HG03571 (cell line): ENCODE data around the gene GRAMD2B.
"Not testable (repeated sequence)": the region's sequence is repeated elsewhere in the genome, so short reads cannot be mapped to it uniquely, and the experiment has no call there.

Source experiments
- ATAC-seq: cut with Tn5 transposase; IDR thresholded peaks from one replicate; pipeline ENCODE4 v1.9.1; 2021; ENCODE audit not compliant: unreplicated experiment

Gene GRAMD2B, protein sequence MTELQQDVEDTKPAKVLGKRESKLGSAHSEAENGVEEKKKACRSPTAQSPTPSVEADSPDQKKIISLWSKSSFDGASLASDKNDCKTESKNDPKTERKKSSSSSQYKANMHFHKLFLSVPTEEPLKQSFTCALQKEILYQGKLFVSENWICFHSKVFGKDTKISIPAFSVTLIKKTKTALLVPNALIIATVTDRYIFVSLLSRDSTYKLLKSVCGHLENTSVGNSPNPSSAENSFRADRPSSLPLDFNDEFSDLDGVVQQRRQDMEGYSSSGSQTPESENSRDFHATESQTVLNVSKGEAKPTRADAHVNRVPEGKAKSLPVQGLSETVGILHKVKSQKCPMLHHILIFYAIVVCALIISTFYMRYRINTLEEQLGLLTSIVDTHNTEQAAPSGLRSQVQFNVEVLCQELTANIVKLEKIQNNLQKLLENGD

DNA sequence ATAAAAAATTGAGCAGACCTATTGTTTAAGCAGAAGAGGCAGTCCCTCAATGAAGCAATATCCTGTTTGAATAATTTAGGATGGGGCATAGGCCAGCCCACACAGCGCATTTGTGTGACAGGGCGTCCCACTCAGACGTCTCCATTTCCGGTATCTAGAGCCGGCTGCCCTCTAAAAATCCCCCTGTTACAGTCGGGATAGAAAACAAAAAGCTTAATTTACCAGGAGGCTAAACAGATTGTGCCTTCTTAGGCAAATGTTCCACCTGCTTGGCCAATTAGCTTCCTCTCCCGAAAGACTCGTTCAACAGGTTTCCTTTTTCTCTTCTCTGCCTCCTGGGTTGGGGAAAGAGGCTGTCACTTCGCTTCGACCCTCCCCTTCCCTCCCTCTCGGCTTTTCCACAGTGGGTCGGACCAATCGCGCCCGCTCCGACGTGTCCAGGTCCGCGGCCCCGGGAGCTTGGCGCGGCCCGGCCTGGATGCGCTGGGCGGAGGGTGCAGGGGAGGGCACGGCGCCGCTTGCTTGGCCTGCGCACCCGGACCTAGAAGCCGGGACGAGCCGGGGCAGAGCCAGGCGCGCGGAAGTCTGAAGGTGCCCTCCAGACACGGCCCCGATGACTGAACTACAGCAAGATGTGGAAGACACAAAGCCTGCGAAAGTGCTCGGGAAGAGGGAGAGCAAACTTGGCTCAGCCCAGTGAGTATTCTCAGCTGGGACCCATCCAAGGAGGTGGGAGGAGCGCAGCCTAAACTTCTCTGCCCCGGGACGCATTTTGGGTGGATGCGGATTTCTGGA is at the start of gene GRAMD2B:
Gene GRAMD2B (plus strand): TSS at position 416 of the 795 bp plus-strand sequence. CDS start 198 bp downstream, at position 614.
- peak; percentile 88 for ATAC-seq

DNA sequence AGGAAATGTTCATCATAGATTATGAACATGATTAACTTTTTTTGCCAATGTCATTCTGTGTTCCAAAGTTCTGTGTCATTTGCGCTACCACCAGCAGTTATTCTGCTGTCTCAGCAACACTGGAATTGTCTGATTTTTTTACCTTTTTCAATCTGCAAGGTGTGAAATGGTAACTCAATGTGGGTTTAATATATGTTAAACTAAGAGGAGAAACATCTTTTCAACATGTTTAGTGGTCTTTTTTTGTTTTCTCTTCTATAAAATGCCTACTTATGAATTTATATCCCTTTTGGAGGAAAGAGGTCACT is 49.1 kb upstream of the GRAMD2B start:
- ATAC-seq = no peak

DNA sequence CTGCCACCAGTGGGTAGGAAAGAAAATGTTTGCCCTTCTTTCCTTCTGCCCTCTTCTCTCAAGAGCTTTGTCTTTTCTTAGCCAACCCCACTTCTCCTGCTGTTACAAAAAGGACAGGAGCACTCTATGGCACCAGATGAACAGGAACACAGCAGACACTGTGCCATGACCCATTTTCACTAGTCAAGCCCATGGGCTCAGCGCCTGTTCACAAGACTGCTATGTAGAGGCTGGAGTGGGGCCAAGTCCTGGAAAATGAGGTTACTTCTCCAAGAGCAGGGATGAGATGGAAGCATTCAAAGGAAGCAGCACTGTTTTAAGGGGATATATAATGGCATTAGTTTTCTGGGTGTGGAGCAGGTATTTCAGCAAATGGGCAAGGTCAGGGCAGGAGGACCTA is 46.8 kb upstream of the GRAMD2B start:
- no peak for ATAC-seq

DNA sequence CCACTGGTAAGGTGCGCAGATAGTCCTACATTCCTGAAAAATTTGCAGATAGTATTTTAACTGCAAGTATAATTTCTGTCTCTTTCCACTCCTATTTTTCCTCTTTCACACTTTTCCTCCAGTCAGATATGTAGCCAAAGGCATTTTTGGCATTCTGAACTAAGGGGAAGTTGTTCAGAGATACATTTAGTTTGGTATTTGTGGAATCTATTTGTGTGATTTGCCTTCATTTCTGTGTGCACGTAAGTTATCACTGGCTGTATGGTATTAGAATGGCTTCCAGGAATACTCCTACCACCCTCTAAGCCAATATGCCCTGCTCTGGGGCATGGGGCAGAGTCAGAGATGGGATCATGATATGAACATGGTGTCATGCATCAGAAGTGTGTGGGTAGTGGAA is 45.8 kb upstream of the GRAMD2B start:
- ATAC-seq = no peak

DNA sequence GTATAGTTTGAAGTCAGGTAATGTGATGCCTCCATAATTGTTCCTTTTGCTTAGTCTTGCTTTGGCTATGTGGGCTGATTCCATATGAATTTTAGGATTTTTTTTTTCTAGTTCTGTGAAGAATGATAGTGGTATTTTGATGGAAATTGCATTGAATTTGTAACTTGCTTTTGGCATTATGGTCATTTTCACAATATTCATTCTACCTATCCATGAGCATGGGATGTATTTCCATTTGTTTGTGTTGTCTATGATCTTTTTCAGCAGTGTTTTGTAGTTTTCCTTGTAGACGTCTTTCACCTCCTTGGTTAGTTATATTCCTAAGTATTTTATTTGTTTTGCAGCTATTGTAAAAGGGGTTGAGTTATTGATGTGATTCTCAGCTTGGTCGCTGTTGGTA is 42.9 kb upstream of the GRAMD2B start:
- not testable (repeated sequence) for ATAC-seq

DNA sequence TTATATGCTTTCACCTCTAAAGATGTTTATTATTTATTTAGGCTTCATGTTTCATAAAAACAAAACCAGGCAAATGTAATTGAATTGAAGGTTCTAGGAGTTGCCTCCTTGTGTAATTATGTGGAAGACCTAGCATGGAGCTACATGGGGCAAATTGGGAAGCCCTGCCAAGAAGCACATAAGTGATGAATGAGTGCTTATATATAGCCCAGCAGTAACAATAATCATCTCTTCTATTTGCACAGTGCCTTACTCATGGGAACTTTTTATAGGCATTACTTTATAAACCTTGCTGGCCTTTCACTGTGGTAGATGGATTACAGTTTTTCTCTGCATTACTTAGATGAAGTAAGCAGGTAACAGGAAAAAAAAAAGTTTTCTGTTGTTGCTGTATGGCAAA is 40.0 kb upstream of the GRAMD2B start:
- ATAC-seq = no peak

DNA sequence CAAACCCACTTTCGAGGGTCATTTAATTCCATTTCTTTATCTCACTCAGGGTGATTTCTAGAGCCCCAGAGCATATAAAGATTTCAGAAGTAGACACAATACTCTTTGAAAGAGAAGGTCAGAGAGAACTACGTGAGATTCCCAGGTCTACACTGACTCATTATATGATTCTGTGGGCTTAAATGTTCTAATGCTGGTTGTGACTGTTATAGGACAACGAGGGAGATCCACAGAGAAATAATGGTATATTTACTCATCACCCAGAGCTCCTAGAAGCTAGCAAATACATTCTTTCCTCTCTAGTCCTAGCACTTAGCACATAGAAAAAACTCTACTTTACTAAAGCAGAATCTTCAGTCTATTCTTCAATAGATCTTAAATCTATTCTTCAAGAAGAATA is 39.4 kb upstream of the GRAMD2B start:
- no peak for ATAC-seq

DNA sequence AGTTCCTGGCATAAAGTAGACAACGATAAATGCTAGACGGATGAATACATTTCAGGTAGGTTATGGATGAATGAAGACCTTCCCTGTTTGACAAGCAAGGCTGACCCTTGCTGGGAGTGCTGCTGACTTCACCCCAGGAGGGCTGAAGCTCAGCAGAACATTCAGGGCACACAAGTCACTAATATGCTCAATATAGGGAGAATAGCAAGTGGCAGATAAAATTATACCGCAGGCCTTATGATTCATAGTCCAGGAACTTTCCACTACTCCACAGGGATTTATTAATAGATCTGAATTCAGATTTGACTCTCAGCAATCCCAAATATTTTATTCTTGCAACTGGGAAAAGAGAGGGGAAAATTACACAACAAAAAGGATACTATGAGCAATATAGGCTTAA is 38.2 kb upstream of the GRAMD2B start:
- ATAC-seq = no peak

DNA sequence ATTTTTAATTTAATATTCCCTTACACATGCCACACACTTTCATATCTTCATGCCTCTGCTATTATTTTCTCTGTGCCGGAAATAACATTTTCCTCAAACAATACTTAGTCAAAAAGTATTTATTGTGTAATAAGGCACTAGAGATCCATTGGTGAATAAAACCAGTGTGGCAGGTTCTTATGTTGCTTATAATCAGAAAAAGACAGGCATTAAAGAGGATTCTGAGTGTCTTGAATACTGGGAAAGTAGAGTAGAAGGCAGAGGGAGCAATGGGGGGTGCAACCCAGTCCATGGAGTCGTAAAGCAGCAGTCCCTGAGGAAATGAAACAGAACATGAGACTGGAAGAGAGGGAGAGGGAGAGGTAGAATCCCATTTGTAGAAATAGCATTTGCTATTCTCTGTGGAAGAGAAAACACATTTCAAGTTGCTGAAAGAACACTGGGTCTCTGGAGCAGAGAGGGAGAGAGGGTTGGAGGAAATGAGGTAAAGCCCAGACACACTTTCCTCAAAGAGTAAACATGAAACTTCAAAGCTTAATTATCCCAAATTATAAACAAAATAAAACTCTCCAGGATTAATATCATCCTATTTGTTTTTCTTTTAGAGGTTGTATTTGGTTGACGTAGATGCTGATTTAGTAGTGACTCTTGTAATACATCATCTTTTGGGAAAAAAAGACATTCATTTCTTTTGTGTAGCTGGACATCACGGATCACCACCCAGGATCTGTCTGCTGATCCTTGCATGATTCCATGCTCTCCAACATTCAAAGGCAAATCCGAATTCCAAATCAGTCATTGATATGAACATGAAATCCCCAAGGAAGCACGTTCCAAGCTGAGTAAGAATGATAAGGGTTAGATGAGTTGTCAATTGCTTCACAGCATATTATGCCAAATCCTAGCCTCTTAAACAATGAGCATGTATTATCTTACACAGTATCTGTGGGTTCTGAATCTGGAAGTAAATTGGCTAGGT is 37.4 kb upstream of the GRAMD2B start:
- no peak for ATAC-seq

DNA sequence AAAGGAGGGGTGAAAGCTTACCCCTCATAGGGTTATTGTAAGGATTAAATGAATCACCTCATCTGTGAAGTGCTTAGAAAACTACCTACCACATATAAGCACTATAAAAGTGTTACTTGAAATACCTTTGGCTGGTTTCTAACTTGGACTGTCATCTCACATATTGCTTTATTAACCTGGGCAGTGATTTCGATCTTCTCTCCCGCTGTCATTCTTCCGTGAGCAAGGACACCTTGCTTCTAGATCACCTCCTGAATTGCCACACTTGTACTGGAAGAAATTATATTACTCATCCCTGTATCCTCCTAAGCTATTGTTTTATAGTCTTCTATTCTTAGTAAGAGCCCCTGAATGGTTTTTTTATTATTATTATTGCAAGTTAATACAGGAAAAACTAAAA is 34.0 kb upstream of the GRAMD2B start:
- ATAC-seq = no peak

DNA sequence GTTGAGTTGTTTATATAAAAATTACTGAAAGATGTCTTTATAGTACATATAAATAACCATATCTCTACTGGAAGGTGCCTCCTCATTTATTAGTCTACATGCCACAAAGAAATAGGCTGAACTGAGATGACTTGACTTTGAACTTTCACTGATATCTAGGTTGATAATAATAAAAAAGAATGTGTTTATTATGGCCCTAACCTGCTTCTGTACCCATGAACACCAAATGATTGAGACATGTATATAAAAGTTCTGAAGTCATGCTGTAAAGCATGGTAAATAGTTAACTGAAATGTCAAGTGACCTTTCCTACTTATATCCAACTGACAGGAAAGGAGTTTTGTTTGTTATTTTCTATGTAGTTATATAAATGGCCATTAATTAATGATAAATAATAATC is 33.2 kb upstream of the GRAMD2B start:
- no peak for ATAC-seq

DNA sequence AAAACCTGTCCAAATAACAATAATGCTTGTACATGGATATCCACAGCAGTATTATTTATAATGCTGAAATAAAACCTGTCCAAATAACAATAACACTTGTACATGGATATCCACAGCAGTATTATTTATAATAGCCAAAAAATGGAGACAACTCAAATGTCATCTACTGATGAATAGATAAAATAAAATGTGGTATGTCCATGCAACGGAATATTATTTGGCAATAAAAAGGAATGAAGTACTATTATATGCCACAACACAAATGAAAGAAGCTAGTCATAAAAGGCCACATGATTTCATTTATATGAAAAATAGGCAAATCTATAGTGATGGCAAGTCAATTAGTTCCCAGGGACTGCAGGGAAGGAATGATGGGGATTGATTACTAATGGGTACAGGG is 31.8 kb upstream of the GRAMD2B start:
- no peak for ATAC-seq

DNA sequence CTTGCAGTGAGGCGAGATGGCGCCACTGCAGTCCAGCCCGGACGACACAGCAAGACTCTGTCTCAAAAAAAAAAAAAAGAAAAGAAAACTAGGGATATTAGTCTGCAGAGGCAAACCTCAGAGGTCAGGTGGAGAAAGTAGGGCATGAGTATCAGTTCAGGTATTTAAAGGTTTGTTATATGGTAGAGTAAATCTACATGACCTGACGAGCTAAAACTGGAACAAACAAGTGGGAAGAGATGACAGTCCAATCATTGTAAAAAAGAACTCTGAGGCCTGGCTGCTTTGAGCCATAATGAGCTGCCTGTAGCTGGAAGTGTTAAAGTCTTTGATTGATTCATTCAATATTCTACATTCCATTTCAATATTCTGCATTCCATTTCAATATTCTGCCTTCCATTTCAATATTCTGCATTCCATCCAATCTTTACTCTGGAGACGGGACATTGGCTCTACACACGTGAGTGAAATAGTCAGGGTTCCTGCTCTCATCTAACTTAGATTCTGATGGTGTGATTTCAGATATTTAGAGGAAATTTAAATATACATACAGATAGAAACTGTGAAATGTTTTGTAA is 28.9 kb upstream of the GRAMD2B start:
- ATAC-seq = no peak

DNA sequence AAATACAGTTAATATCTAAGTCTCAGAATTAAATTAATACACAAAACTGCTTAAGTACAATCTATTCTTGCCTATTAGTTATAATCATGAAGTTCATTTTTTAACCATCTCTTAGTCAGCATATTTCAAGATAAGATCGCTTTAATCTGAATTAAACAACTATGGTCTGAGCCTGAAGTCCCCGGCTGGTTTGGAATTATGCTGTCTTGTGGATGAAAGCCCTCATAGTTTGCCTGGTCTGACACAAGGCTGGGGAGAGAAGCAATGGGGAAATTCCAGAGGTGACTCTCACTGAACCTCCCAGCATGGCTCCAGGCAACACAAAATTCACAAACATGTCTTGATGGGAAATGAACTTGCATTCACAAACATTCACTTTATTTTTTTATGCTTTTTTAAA is 28.0 kb upstream of the GRAMD2B start:
- ATAC-seq = no peak

DNA sequence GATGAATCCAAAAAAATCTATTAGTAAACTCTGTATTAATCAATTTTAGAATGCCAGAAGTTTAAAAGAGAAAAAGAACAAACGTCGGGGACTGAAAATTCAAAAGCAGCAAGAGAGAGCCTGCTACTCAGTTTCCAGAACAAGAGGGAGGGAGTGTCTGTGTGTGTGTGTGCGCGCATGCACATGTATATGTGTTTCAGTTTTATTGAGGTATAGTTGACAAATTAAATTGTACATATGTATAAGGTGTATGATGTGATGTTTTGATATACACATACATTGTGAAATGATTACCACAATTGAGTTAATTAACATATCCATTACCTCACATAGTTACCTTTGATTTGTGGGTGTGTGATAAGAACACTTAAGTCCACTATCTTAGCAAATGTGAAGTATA is 27.6 kb upstream of the GRAMD2B start:
- no peak for ATAC-seq

DNA sequence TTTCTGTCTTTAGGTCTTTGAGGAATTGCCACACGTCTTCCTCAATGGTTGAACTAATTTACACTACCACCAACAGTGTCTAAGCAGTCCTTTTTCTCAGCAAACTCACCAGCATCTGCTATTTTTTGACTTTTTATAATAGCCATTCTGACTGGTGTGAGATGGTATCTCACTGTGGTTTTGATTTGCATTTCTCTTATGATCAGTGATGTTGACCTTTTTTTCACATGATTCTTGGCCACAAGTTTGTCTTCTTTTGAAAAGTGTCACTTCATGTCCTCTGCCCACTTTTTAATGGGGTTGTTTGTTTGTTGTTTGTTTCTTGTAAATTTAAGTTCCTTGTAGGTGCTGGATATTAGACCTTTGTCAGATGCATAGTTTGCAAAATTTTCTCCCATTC is 26.5 kb upstream of the GRAMD2B start:
- not testable (repeated sequence) for ATAC-seq

DNA sequence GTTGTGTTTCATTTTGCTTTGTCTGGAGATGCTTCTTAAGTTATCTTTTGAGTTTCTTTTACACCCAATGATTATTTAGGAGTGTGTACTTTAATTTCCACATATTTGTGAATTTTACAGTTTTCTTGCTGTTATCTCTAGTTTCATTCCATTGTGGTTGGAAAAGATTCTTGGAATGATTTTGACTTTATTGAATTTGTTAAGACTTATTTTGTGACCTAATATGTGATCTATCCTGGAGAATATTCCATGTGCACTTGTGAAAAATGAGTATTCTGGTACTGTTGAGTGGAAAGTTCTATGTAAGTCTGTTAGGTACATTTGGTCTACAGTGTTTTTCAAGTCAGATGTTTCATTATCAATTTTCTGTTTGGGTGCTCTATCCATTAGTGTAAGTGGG is 24.4 kb upstream of the GRAMD2B start:
- ATAC-seq = no peak

DNA sequence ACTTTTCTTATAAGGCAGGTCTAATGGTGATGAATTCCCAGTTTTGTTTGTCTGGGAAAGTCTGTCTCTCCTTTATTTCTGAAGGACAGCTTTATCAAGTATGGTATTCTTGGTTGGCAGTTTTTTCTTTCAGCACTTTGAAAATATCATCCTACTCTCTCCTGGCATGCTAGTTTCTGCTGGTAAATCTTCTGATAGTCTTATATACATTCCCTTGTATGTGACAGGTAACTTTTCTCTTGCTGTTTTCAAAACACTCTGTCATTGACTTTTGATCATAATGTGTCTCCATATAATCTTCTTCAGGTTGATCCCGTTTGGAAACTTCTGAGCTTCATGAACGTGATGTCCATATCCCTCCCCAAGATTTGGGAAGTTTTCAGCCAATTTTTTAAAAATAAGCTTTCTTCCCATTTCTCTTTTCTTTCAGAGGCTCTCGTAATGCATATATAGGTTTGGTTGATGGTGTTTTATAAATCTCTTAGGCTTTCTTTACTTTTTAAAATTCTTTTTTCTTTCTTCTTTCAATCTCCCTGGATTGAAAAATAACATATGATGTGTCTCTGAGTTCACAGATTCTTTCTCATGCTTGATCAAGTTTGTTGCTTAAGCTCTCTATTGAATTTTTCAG is 22.5 kb upstream of the GRAMD2B start:
- ATAC-seq = no peak

DNA sequence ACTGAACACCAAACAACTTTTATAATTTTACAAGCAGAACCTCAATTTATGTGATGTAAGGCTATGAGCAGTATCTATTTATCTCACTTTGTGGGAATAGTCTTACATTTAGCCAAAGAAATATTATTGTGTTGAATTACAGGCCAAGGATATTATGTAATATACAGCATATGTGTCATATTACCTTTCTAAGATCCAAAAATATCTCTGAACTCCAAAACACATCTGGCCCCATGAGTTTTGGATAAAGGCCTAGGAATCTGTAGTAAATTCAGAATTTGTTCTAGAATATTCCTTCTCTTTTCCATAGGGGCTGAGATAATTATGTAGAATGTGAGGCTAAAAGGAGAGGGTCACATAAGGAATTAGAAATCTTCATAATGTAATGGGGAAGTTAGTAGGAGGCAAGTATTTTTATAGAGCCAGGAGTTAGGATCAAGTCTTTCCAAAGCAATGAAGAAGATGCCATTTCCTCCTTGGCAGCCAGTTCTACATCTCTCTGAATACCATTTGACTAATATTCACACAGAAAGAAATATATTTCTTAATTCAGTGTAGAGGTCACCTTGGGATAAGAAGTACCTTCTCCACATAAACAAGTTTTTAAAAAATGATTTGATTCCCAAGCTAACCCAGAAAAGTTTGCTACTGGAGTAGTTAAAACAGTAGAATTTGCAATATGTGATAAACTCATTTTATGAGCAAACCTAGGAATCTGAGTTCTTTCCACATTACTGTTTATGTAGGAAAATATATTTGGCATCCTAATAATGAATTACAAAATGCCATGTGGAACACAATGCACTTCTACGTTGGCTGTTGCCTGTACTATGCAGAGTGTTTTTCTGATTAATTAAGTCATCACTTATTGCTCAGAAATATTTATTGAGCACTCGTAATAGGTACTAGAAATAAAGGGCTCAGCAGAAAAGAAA is 20.3 kb upstream of the GRAMD2B start:
- no peak for ATAC-seq
